HG02884 (cell line): ENCODE measurements around the gene WIPI1.
"Not testable (repeated sequence)": the region's sequence is repeated elsewhere in the genome, so short reads cannot be mapped to it uniquely, and the experiment has no call there.

ENCODE experiments used
- ATAC-seq: cut with Tn5 transposase; IDR thresholded peaks from one replicate; pipeline ENCODE4 v1.9.1; 2021; ENCODE audit warnings: mild to moderate bottlenecking, moderate library complexity; ENCODE audit not compliant: unreplicated experiment

WIPI1 gene

GRCh38 chr17:68387435-68388218 lies 69.7 kb downstream of the WIPI1 start:
- no peak for ATAC-seq

- no peak for ATAC-seq
These were observed 71.6 kb downstream of the WIPI1 start for GRCh38 chr17:68385490-68386215.

- ATAC-seq = no peak
These were observed 72.4 kb downstream of the WIPI1 start for GRCh38 chr17:68384941-68385340.

GRCh38 chr17:68384471-68384870 lies 72.8 kb downstream of the WIPI1 start:
- ATAC-seq = no peak

GRCh38 chr17:68383443-68384321 lies 73.6 kb downstream of the WIPI1 start:
- ATAC-seq = no peak

GRCh38 chr17:68383120-68383442 lies 74.2 kb downstream of the WIPI1 start:
- no peak for ATAC-seq

GRCh38 chr17:68382582-68383085 lies 74.7 kb downstream of the WIPI1 start:
- no peak for ATAC-seq

GRCh38 chr17:68381076-68381900 lies 76.0 kb downstream of the WIPI1 start:
- ATAC-seq = no peak

GRCh38 chr17:68379692-68380677 lies 77.3 kb downstream of the WIPI1 start:
- ATAC-seq = no peak

GRCh38 chr17:68379177-68379510 lies 78.2 kb downstream of the WIPI1 start:
- no peak for ATAC-seq

- no peak for ATAC-seq
These were observed 78.8 kb downstream of the WIPI1 start for GRCh38 chr17:68378268-68379176.

- no peak for ATAC-seq
These were observed 79.5 kb downstream of the WIPI1 start for GRCh38 chr17:68377771-68378267.

- ATAC-seq = not testable (repeated sequence)
These were observed 81.1 kb downstream of the WIPI1 start for GRCh38 chr17:68376178-68376577.

- ATAC-seq = no peak
These were observed 81.7 kb downstream of the WIPI1 start for GRCh38 chr17:68375566-68375965.
